Adrenal gland (tissue), 5 donors: ENCODE data around the gene LSM11.

Experiments
- CTCF ChIP-seq, 6 experiments: fragments of 450-650 bp in 4 of 6; fragments of 200-600 bp in 2 of 6; sonication (generic) in 1 of 6; IDR thresholded peaks; 1 replicate in 5 of 6; 2 replicates in 1 of 6; pipeline versions ENCODE4 v1.5.1 to v1.8.0; 2016 to 2021; ENCODE audit warnings: antibody characterized with exemption in 6 of 6, mild to moderate bottlenecking in 2 of 6, moderate library complexity in 1 of 6
- POLR2A ChIP-seq, 2 donors: fragments of 450-650 bp; IDR thresholded peaks; one replicate each; pipeline ENCODE4 v1.6.1; 2017; ENCODE audit warnings: antibody characterized with exemption in 2 of 2, mild to moderate bottlenecking in 2 of 2, moderate library complexity in 1 of 2
- donor health status: DM: no; HTN: no; CAD: no.

GRCh38 chr5:157710431-157710830 is 33.1 kb upstream of the LSM11 start:
- TF ChIP-seq POLR2A (IDR thresholded peaks at IDR 0.05) (no peak), CTCF (IDR thresholded peaks at IDR 0.05) (no peak)
